Small intestine (tissue), 7 donors: ENCODE results near the gene NTRK1. TPM values are rescaled to one million over a fixed set of nuclear protein-coding genes. Genes with fewer than 3 reads are reported as not detected.

ENCODE experiments used
- DNase-seq, 2 donors: peaks; one replicate each; pipeline versions ENCODE4 v3.0.0 to v3.0.0-alpha.2; 2013
- FAIRE-seq: peaks from 2 replicates; lab custom pipeline; 2012; peaks lifted over from hg19 to GRCh38; lab: Jason Lieb, UNC
- H3K27ac ChIP-seq, 3 donors: one replicate each; pipeline ENCODE4 v1.5.1; 2013; ENCODE audit warnings: low read length in 2 of 3, mild to moderate bottlenecking in 2 of 3, control low read depth in 1 of 3, inconsistent platforms in 1 of 3, low read depth in 1 of 3, moderate library complexity in 1 of 3
- H3K27me3 ChIP-seq, 3 donors: one replicate each; pipeline ENCODE4 v1.6.1; 2013; ENCODE audit warnings: low read length in 3 of 3, inconsistent platforms in 1 of 3; ENCODE audit not compliant: control insufficient read depth in 3 of 3, insufficient read depth in 3 of 3
- H3K36me3 ChIP-seq, 3 donors: one replicate each; pipeline ENCODE4 v1.6.1; 2013; ENCODE audit warnings: low read length in 3 of 3, inconsistent platforms in 1 of 3, low read depth in 1 of 3, mild to moderate bottlenecking in 1 of 3, moderate library complexity in 1 of 3; ENCODE audit not compliant: control insufficient read depth in 3 of 3, insufficient read depth in 2 of 3
- H3K4me1 ChIP-seq, 3 donors: one replicate each; pipeline ENCODE4 v1.6.1; 2013; ENCODE audit warnings: low read length in 2 of 3, inconsistent platforms in 1 of 3, low read depth in 1 of 3, mild to moderate bottlenecking in 1 of 3, moderate library complexity in 1 of 3; ENCODE audit not compliant: control insufficient read depth in 3 of 3, insufficient read depth in 2 of 3
- H3K4me3 ChIP-seq, 3 donors: one replicate each; pipeline ENCODE4 v1.5.1; 2013; ENCODE audit warnings: low read length in 3 of 3, control low read depth in 1 of 3, inconsistent platforms in 1 of 3, low read depth in 1 of 3, mild to moderate bottlenecking in 1 of 3, moderate library complexity in 1 of 3
- H3K9me3 ChIP-seq, 2 donors: one replicate each; pipeline ENCODE4 v1.6.1; 2013; ENCODE audit warnings: low read depth in 1 of 2, low read length in 1 of 2; ENCODE audit not compliant: control insufficient read depth in 2 of 2, insufficient read depth in 1 of 2
- WGBS, 3 donors: extraction: QIAGEN DNeasy Blood & Tissue Kit; methylation state at CpG; one replicate each; pipeline ENCODE4 v1.1.7; 2013; 5-methylcytosine and 5-hydroxymethylcytosine counted together
- polyA plus RNA-seq, 4 donors: library from polyadenylated mRNA; stranded (reverse) in 3 of 4; unstranded in 1 of 4; fragments of 200-250 nt in 3 of 4; fragments of 120-200 nt in 1 of 4; gene quantifications; one replicate each; pipeline versions ENCODE4 v1.2.1 to v1.2.3, GENCODE V29; 2013
- donor health status: healthy with polysubstance abuse.
- donor health status: control.
- donor health status: control.
- donor health status: Bipolar disorder and iron deficiency.
- donor health status: healthy.

Gene NTRK1
- polyA plus RNA-seq, 4 donors: 0.10 to 0.67 TPM; not detected in 2

GRCh38 chr1:156833603-156834002 is 27.1 kb upstream of the NTRK1 start:
- H3K36me3 ChIP-seq: no peaks in the 10 kb centered on the region
- H3K9me3 ChIP-seq: no peaks in the 10 kb centered on the region
- no peak overlapping the region for H3K4me3 ChIP-seq
- H3K4me1 ChIP-seq: no peaks in the 10 kb centered on the region
- 30 to 46% (median 37%) methylated on average over 2 of the region's 2 CpGs for WGBS, 3 donors
- no peak for DNase-seq
- H3K27me3 ChIP-seq: peaks cover 0 to 38% (median 0%) of the 10 kb centered on the region in 3 donors
- FAIRE-seq: no peak
- no peak overlapping the region for H3K27ac ChIP-seq

- H3K36me3 ChIP-seq: no peaks in the 10 kb centered on the region
- no peak overlapping the region for H3K27ac ChIP-seq
- DNase-seq (no peak), FAIRE-seq (no peak)
- no peak overlapping the region for H3K4me3 ChIP-seq
- H3K9me3 ChIP-seq: no peaks in the 10 kb centered on the region
- WGBS, 3 donors: 58 to 70% (median 58%) methylated on average over 3 of the region's 3 CpGs
- no peaks in the 10 kb centered on the region for H3K4me1 ChIP-seq
- H3K27me3 ChIP-seq: peaks cover 0 to 45% (median 0%) of the 10 kb centered on the region in 3 donors
Measured at GRCh38 chr1:156834322-156834721, 26.3 kb upstream of the NTRK1 start.

- FAIRE-seq (no peak), DNase-seq (no peak)
- H3K9me3 ChIP-seq: no peaks in the 10 kb centered on the region
- no peak overlapping the region for H3K4me3 ChIP-seq
- no peaks in the 10 kb centered on the region for H3K36me3 ChIP-seq
- peaks cover 0 to 57% (median 0%) of the 10 kb centered on the region in 3 donors for H3K27me3 ChIP-seq
- H3K4me1 ChIP-seq: no peaks in the 10 kb centered on the region
- no peak overlapping the region for H3K27ac ChIP-seq
- 30 to 52% (median 32%) methylated on average over 5 of the region's 5 CpGs for WGBS, 3 donors
Measured at GRCh38 chr1:156836041-156836654, 24.5 kb upstream of the NTRK1 start.

- H3K4me1 ChIP-seq: no peaks in the 10 kb centered on the region
- WGBS, 3 donors: 29 to 70% (median 56%) methylated on average over 4 of the region's 4 CpGs
- peaks cover 0 to 64% (median 5%) of the 10 kb centered on the region in 3 donors for H3K27me3 ChIP-seq
- no peaks in the 10 kb centered on the region for H3K36me3 ChIP-seq
- no peak for FAIRE-seq
- H3K9me3 ChIP-seq: no peaks in the 10 kb centered on the region
- H3K27ac ChIP-seq: no peak overlapping the region
- DNase-seq: no peak
- no peak overlapping the region for H3K4me3 ChIP-seq
Measured at GRCh38 chr1:156836892-156837291, 23.8 kb upstream of the NTRK1 start.

- 21 to 30% (median 22%) methylated on average over 7 of the region's 7 CpGs for WGBS, 3 donors
- no peak for FAIRE-seq
- H3K4me3 ChIP-seq: no peak overlapping the region
- no peaks in the 10 kb centered on the region for H3K36me3 ChIP-seq
- peaks cover 0 to 75% (median 22%) of the 10 kb centered on the region in 3 donors for H3K27me3 ChIP-seq
- no peaks in the 10 kb centered on the region for H3K9me3 ChIP-seq
- H3K4me1 ChIP-seq: no peaks in the 10 kb centered on the region
- H3K27ac ChIP-seq: no peak overlapping the region
- DNase-seq: peak; percentile 32 to 41
Measured at GRCh38 chr1:156838972-156839371, 21.7 kb upstream of the NTRK1 start.

GRCh38 chr1:156839426-156840109 is 21.1 kb upstream of the NTRK1 start:
- WGBS, 3 donors: 31 to 41% (median 40%) methylated on average over 9 of the region's 9 CpGs
- Histone ChIP-seq H3K27me3 (peaks cover 0 to 76% (median 27%) of the 10 kb centered on the region in 3 donors), H3K9me3 (no peaks in the 10 kb centered on the region), H3K27ac (no peak overlapping the region), H3K4me3 (no peak overlapping the region), H3K36me3 (no peaks in the 10 kb centered on the region), H3K4me1 (no peaks in the 10 kb centered on the region)
- DNase-seq (no peak), FAIRE-seq (no peak)

GRCh38 chr1:156840186-156840897 is 20.3 kb upstream of the NTRK1 start:
- no peaks in the 10 kb centered on the region for H3K9me3 ChIP-seq
- H3K27ac ChIP-seq: no peak overlapping the region
- FAIRE-seq (no peak), DNase-seq (no peak)
- WGBS, 3 donors: 31 to 57% (median 44%) methylated on average over 8 of the region's 8 CpGs
- H3K27me3 ChIP-seq: peaks cover 0 to 76% (median 34%) of the 10 kb centered on the region in 3 donors
- no peak overlapping the region for H3K4me3 ChIP-seq
- H3K4me1 ChIP-seq: peaks cover 0 to 7% (median 0%) of the 10 kb centered on the region in 3 donors
- H3K36me3 ChIP-seq: no peaks in the 10 kb centered on the region

- DNase-seq (no peak), FAIRE-seq (no peak)
- no peaks in the 10 kb centered on the region for H3K36me3 ChIP-seq
- 52 to 64% (median 64%) methylated on average over 13 to 14 of the region's 14 CpGs for WGBS, 3 donors
- H3K27me3 ChIP-seq: peaks cover 0 to 78% (median 38%) of the 10 kb centered on the region in 3 donors
- peaks cover 0 to 8% (median 0%) of the 10 kb centered on the region in 3 donors for H3K4me1 ChIP-seq
- no peak overlapping the region for H3K27ac ChIP-seq
- no peaks in the 10 kb centered on the region for H3K9me3 ChIP-seq
- no peak overlapping the region for H3K4me3 ChIP-seq
Measured at GRCh38 chr1:156840898-156841279, 19.8 kb upstream of the NTRK1 start.
